Activated B cell treated with CpG ODN at 0.5 μM for 24 hours (primary cell): Measurements from ENCODE around the gene WNT5A. TPM values are rescaled to one million over a fixed set of nuclear protein-coding genes. Genes with fewer than 3 reads are reported as not detected.
"Not testable (repeated sequence)": the region's sequence is repeated elsewhere in the genome, so short reads cannot be mapped to it uniquely, and the experiment has no call there.

Experiments
- ATAC-seq: fragments of 200-7000 bp; cut with Tn5 transposase; one replicate; pipeline ENCODE4 v1.10.0; 2021; ENCODE audit warnings: low read depth, mild to moderate bottlenecking, moderate library complexity
- CTCF ChIA-PET: fragments of 350-600 bp; sonication (Branson Sonifier 250); formaldehyde crosslinking; loops from one replicate; lab custom pipeline; 2021; ENCODE audit warnings: antibody characterized with exemption; lab: Charles Lee
- POLR2A ChIA-PET: fragments of 350-600 bp; sonication (Branson Sonifier 250); formaldehyde crosslinking; loops from one replicate; lab custom pipeline; 2021; ENCODE audit warnings: antibody characterized with exemption; lab: Charles Lee
- DNase-seq: peaks from one replicate; pipeline ENCODE4 v3.0.0; 2022
- H3K27ac Mint-ChIP-seq: one replicate; pipeline ENCODE4 v1.8.0; 2020; ENCODE audit warnings: mixed read lengths
- H3K27me3 Mint-ChIP-seq: one replicate; pipeline ENCODE4 v1.8.0; 2021; ENCODE audit warnings: mixed read lengths
- H3K36me3 Mint-ChIP-seq: one replicate; pipeline ENCODE4 v1.8.0; 2021; ENCODE audit warnings: low read depth, mixed read lengths
- H3K4me1 Mint-ChIP-seq: one replicate; pipeline ENCODE4 v1.8.0; 2021; ENCODE audit warnings: mixed read lengths
- H3K4me3 Mint-ChIP-seq: one replicate; pipeline ENCODE4 v1.8.0; 2020; ENCODE audit warnings: mild to moderate bottlenecking, mixed read lengths
- H3K9me3 Mint-ChIP-seq: one replicate; pipeline ENCODE4 v1.8.0; 2020; ENCODE audit warnings: mixed read lengths
- CTCF ChIP-seq: fragments of 200-600 bp; IDR thresholded peaks from one replicate; pipeline ENCODE4 v1.8.0; 2022; ENCODE audit warnings: antibody characterized with exemption, mild to moderate bottlenecking
- intact Hi-C: fragments of 100-400 bp; cut with micrococcal nuclease; formaldehyde crosslinking; loops from one replicate; pipeline ENCODE4 v1.15.1; 2024
- total RNA-seq: library from RNA; stranded (reverse); gene quantifications from 2 replicates; pipeline ENCODE4 v1.2.3, GENCODE V29; 2022

WNT5A gene
- total RNA-seq, 1 donor from 2014 or later = not detected

- DNase-seq = no peak
- H3K27ac Mint-ChIP-seq = no peak overlapping the region
- no peak overlapping the region for H3K4me3 Mint-ChIP-seq
- peaks cover 1% of the 10 kb centered on the region for H3K27me3 Mint-ChIP-seq
- no peak for TF ChIP-seq CTCF
- intact Hi-C loops = no loop called here
- ChIA-PET CTCF (no interaction called here), POLR2A (no interaction called here)
- no peaks in the 10 kb centered on the region for H3K4me1 Mint-ChIP-seq
- ATAC-seq = no peak
- H3K9me3 Mint-ChIP-seq = no peaks in the 10 kb centered on the region
- no peaks in the 10 kb centered on the region for H3K36me3 Mint-ChIP-seq
These were observed 18.7 kb upstream of the WNT5A start for GRCh38 chr3:55505776-55506175.

GRCh38 chr3:55505102-55505501, 18.0 kb upstream of the WNT5A start:
- H3K4me1 Mint-ChIP-seq, H3K36me3 Mint-ChIP-seq, POLR2A ChIA-PET, intact Hi-C loops, H3K9me3 Mint-ChIP-seq, H3K27ac Mint-ChIP-seq, CTCF ChIA-PET, ATAC-seq, H3K4me3 Mint-ChIP-seq, H3K27me3 Mint-ChIP-seq, DNase-seq: not testable (repeated sequence)

- ChIA-PET CTCF (no interaction called here), POLR2A (no interaction called here)
- no peak overlapping the region for H3K4me3 Mint-ChIP-seq
- no peaks in the 10 kb centered on the region for H3K27me3 Mint-ChIP-seq
- DNase-seq (no peak), ATAC-seq (no peak)
- H3K27ac Mint-ChIP-seq = no peak overlapping the region
- H3K4me1 Mint-ChIP-seq = no peaks in the 10 kb centered on the region
- intact Hi-C loops = no loop called here
- H3K36me3 Mint-ChIP-seq = no peaks in the 10 kb centered on the region
- H3K9me3 Mint-ChIP-seq = no peaks in the 10 kb centered on the region
- TF ChIP-seq CTCF = no peak
These were observed 14.8 kb upstream of the WNT5A start for GRCh38 chr3:55501905-55502304.

GRCh38 chr3:55500555-55501330, 13.6 kb upstream of the WNT5A start:
- POLR2A ChIA-PET = no interaction called here
- Mint-ChIP-seq H3K27me3 (peaks cover 3% of the 10 kb centered on the region), H3K36me3 (no peaks in the 10 kb centered on the region), H3K27ac (no peak overlapping the region), H3K4me1 (no peaks in the 10 kb centered on the region), H3K9me3 (no peaks in the 10 kb centered on the region), H3K4me3 (no peak overlapping the region)
- TF ChIP-seq CTCF = no peak
- CTCF ChIA-PET = no interaction called here
- ATAC-seq (no peak), DNase-seq (no peak)
- intact Hi-C loops = no loop called here

GRCh38 chr3:55498520-55498919, 11.4 kb upstream of the WNT5A start:
- no peak for TF ChIP-seq CTCF
- ATAC-seq (no peak), DNase-seq (no peak)
- peaks cover 3% of the 10 kb centered on the region for H3K27me3 Mint-ChIP-seq
- intact Hi-C loops = no loop called here
- no peaks in the 10 kb centered on the region for H3K4me1 Mint-ChIP-seq
- ChIA-PET POLR2A (no interaction called here), CTCF (no interaction called here)
- no peak overlapping the region for H3K4me3 Mint-ChIP-seq
- H3K27ac Mint-ChIP-seq = no peak overlapping the region
- H3K36me3 Mint-ChIP-seq = no peaks in the 10 kb centered on the region
- H3K9me3 Mint-ChIP-seq = no peaks in the 10 kb centered on the region

- ChIA-PET POLR2A (no interaction called here), CTCF (no interaction called here)
- peaks cover 7% of the 10 kb centered on the region for H3K27me3 Mint-ChIP-seq
- no peak overlapping the region for H3K27ac Mint-ChIP-seq
- intact Hi-C loops = no loop called here
- H3K36me3 Mint-ChIP-seq = no peaks in the 10 kb centered on the region
- no peak for ATAC-seq
- no peak for DNase-seq
- no peaks in the 10 kb centered on the region for H3K9me3 Mint-ChIP-seq
- no peaks in the 10 kb centered on the region for H3K4me1 Mint-ChIP-seq
- H3K4me3 Mint-ChIP-seq = no peak overlapping the region
- TF ChIP-seq CTCF = no peak
These were observed 10.1 kb upstream of the WNT5A start for GRCh38 chr3:55497250-55497649.
